HG03521 (cell line): ENCODE measurements around the gene ZMYND8.
"Not testable (repeated sequence)": the region's sequence is repeated elsewhere in the genome, so short reads cannot be mapped to it uniquely, and the experiment has no call there.

Source experiments
- ATAC-seq: cut with Tn5 transposase; IDR thresholded peaks from one replicate; pipeline ENCODE4 v1.9.1; 2021; ENCODE audit warnings: mild to moderate bottlenecking, moderate library complexity; ENCODE audit not compliant: unreplicated experiment

Gene ZMYND8

GRCh38 chr20:47290666-47291430, 65.7 kb downstream of the ZMYND8 start:
- no peak for ATAC-seq

GRCh38 chr20:47290008-47290407, 66.5 kb downstream of the ZMYND8 start:
- no peak for ATAC-seq

GRCh38 chr20:47289096-47289495, 67.4 kb downstream of the ZMYND8 start:
- no peak for ATAC-seq

GRCh38 chr20:47288530-47288929, 68.0 kb downstream of the ZMYND8 start:
- not testable (repeated sequence) for ATAC-seq

GRCh38 chr20:47287609-47288144, 68.8 kb downstream of the ZMYND8 start:
- ATAC-seq = no peak

- ATAC-seq = no peak
Measured at GRCh38 chr20:47286681-47287080, 69.8 kb downstream of the ZMYND8 start.

GRCh38 chr20:47285189-47285588, 71.3 kb downstream of the ZMYND8 start:
- ATAC-seq = no peak

- no peak for ATAC-seq
Measured at GRCh38 chr20:47284373-47284772, 72.1 kb downstream of the ZMYND8 start.

GRCh38 chr20:47283411-47283810, 73.1 kb downstream of the ZMYND8 start:
- ATAC-seq = no peak

- no peak for ATAC-seq
Measured at GRCh38 chr20:47282864-47283263, 73.6 kb downstream of the ZMYND8 start.

GRCh38 chr20:47281376-47281775, 75.1 kb downstream of the ZMYND8 start:
- no peak for ATAC-seq

- no peak for ATAC-seq
Measured at GRCh38 chr20:47280668-47281067, 75.8 kb downstream of the ZMYND8 start.

- ATAC-seq = no peak
Measured at GRCh38 chr20:47280228-47280627, 76.3 kb downstream of the ZMYND8 start.

- no peak for ATAC-seq
Measured at GRCh38 chr20:47278907-47279348, 77.6 kb downstream of the ZMYND8 start.

- ATAC-seq = not testable (repeated sequence)
Measured at GRCh38 chr20:47277535-47277872, 79.0 kb downstream of the ZMYND8 start.

GRCh38 chr20:47276851-47277534, 79.5 kb downstream of the ZMYND8 start:
- no peak for ATAC-seq

- ATAC-seq = no peak
Measured at GRCh38 chr20:47276251-47276650, 80.2 kb downstream of the ZMYND8 start.

- no peak for ATAC-seq
Measured at GRCh38 chr20:47275548-47275947, 81.0 kb downstream of the ZMYND8 start.

- peak; percentile 81 for ATAC-seq
Measured at GRCh38 chr20:47274401-47275108, 81.9 kb downstream of the ZMYND8 start.

GRCh38 chr20:47273591-47274235, 82.8 kb downstream of the ZMYND8 start:
- no peak for ATAC-seq
